Peyer's patch (tissue), 4 donors: Measurements from ENCODE around the gene FAT3.

ENCODE experiments used
- POLR2A ChIP-seq, 2 donors: fragments of 450-650 bp; IDR thresholded peaks; one replicate each; pipeline ENCODE4 v1.5.1; 2017; ENCODE audit warnings: antibody characterized with exemption in 2 of 2, mild to moderate bottlenecking in 2 of 2, moderate library complexity in 2 of 2
- TF ChIP-seq, protein P1 (sequence below), 6 experiments: fragments of 450-650 bp in 4 of 6; fragments of 200-600 bp in 2 of 6; sonication (generic) in 1 of 6; IDR thresholded peaks; one replicate each; pipeline ENCODE4 v1.5.1; 2017 to 2019; ENCODE audit warnings: antibody characterized with exemption in 6 of 6, mild to moderate bottlenecking in 3 of 6, moderate library complexity in 1 of 6

DNA sequence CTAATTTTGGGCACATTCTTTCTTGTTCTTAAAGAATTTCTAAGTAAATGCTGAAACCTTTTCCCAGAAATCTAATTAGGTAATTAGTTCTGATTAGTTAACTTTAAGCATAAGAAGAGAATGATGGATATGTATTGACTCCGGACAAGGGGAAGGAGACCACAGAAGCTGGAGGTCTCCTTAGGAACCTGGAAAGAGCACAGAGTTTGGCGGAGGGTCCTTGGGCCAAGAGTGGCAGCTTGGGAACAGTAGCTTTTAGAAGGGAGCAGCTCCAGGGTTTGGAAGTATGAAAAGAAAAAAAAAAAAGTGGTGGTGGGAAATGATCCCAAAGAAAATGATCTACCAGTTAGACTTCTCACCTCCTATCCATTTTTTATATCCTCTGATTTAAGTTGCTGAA lies 42.7 kb downstream of the FAT3 start:
- TF ChIP-seq, protein P1, sequence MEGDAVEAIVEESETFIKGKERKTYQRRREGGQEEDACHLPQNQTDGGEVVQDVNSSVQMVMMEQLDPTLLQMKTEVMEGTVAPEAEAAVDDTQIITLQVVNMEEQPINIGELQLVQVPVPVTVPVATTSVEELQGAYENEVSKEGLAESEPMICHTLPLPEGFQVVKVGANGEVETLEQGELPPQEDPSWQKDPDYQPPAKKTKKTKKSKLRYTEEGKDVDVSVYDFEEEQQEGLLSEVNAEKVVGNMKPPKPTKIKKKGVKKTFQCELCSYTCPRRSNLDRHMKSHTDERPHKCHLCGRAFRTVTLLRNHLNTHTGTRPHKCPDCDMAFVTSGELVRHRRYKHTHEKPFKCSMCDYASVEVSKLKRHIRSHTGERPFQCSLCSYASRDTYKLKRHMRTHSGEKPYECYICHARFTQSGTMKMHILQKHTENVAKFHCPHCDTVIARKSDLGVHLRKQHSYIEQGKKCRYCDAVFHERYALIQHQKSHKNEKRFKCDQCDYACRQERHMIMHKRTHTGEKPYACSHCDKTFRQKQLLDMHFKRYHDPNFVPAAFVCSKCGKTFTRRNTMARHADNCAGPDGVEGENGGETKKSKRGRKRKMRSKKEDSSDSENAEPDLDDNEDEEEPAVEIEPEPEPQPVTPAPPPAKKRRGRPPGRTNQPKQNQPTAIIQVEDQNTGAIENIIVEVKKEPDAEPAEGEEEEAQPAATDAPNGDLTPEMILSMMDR (IDR thresholded peaks at IDR 0.05) = no peak
- TF ChIP-seq POLR2A (IDR thresholded peaks at IDR 0.05) = no peak
